Neuronal stem cell (in vitro differentiated cells): ENCODE measurements around the gene OSBPL2.

ENCODE experiments used
- DNase-seq: peaks from one replicate; pipeline ENCODE4 v3.0.0-alpha.2; 2013; ENCODE audit warnings: low spot score
- H2AFZ ChIP-seq: one replicate; pipeline ENCODE4 v1.6.1; 2013; ENCODE audit warnings: mild to moderate bottlenecking, low read length, inconsistent platforms
- H2AK5ac ChIP-seq: 2 replicates; pipeline ENCODE4 v1.6.1; 2013; ENCODE audit warnings: low read depth, mild to moderate bottlenecking, inconsistent platforms, low read length, moderate library complexity, mixed read lengths
- H2BK120ac ChIP-seq: 2 replicates; pipeline ENCODE4 v1.6.1; 2013; ENCODE audit warnings: low read depth, mild to moderate bottlenecking, inconsistent platforms, low read length, moderate library complexity, mixed read lengths
- H2BK12ac ChIP-seq: one replicate; pipeline ENCODE4 v1.6.1; 2013; ENCODE audit warnings: low read length, inconsistent platforms
- H2BK15ac ChIP-seq: 2 replicates; pipeline ENCODE4 v1.6.1; 2013; ENCODE audit warnings: mild to moderate bottlenecking, low read length, inconsistent platforms, mixed read lengths
- H2BK5ac ChIP-seq: one replicate; pipeline ENCODE4 v1.6.1; 2013; ENCODE audit warnings: inconsistent platforms, mild to moderate bottlenecking, low read length, moderate library complexity
- H3K14ac ChIP-seq: one replicate; pipeline ENCODE4 v1.6.1; 2013; ENCODE audit warnings: low read length, inconsistent platforms
- H3K18ac ChIP-seq: 2 replicates; pipeline ENCODE4 v1.6.1; 2013; ENCODE audit warnings: low read length, inconsistent platforms
- H3K23ac ChIP-seq: 2 replicates; pipeline ENCODE4 v1.6.1; 2013; ENCODE audit warnings: low read depth, mild to moderate bottlenecking, mixed read lengths, low read length, inconsistent platforms; ENCODE audit not compliant: poor library complexity
- H3K27ac ChIP-seq: replicated peaks from 3 replicates; pipeline ENCODE4 v1.5.1; 2013; ENCODE audit warnings: low read length, inconsistent platforms
- H3K27me3 ChIP-seq, 3 experiments: 2 replicates each; pipeline ENCODE4 v1.6.1; 2013; ENCODE audit warnings: low read length in 3 of 3, mild to moderate bottlenecking in 2 of 3, inconsistent platforms in 1 of 3, low read depth in 1 of 3, mixed read lengths in 1 of 3, moderate library complexity in 1 of 3; ENCODE audit not compliant: control insufficient read depth in 3 of 3, insufficient read depth in 3 of 3
- H3K36me3 ChIP-seq, 2 donors: replicated peaks in 1 of 2; 2 replicates each; pipeline ENCODE4 v1.6.1; 2013; ENCODE audit warnings: low read length in 2 of 2; ENCODE audit not compliant: control insufficient read depth in 2 of 2, insufficient read depth in 2 of 2
- H3K4ac ChIP-seq: 2 replicates; pipeline ENCODE4 v1.6.1; 2013; ENCODE audit warnings: inconsistent platforms, mild to moderate bottlenecking, low read length, moderate library complexity
- H3K4me1 ChIP-seq, 2 donors: 1 replicate in 1 of 2; 2 replicates in 1 of 2; pipeline ENCODE4 v1.6.1; 2013; ENCODE audit warnings: low read length in 2 of 2, low read depth in 1 of 2; ENCODE audit not compliant: control insufficient read depth in 2 of 2, insufficient read depth in 1 of 2
- H3K4me2 ChIP-seq: one replicate; pipeline ENCODE4 v1.6.1; 2013; ENCODE audit warnings: mild to moderate bottlenecking, low read length, inconsistent platforms; ENCODE audit not compliant: insufficient read depth, poor library complexity, severe bottlenecking
- H3K4me3 ChIP-seq, 2 donors: 2 replicates each; pipeline ENCODE4 v1.5.1; 2013; ENCODE audit warnings: low read length in 2 of 2, mild to moderate bottlenecking in 2 of 2, inconsistent platforms in 1 of 2, moderate library complexity in 1 of 2
- H3K79me1 ChIP-seq: one replicate; pipeline ENCODE4 v1.6.1; 2013; ENCODE audit warnings: low read depth, mild to moderate bottlenecking, inconsistent platforms, low read length, moderate library complexity
- H3K9ac ChIP-seq: one replicate; pipeline ENCODE4 v1.6.1; 2013; ENCODE audit warnings: mild to moderate bottlenecking, low read depth, low read length, inconsistent platforms; ENCODE audit not compliant: poor library complexity
- H3K9me3 ChIP-seq, 2 donors: replicated peaks in 1 of 2; 2 replicates each; pipeline versions ENCODE3 to v1.6.1; 2013; ENCODE audit warnings: low read length in 2 of 2, mild to moderate bottlenecking in 2 of 2, inconsistent platforms in 1 of 2, low read depth in 1 of 2, mixed read lengths in 1 of 2, moderate library complexity in 1 of 2; ENCODE audit not compliant: control insufficient read depth in 2 of 2, insufficient read depth in 1 of 2
- H4K8ac ChIP-seq: one replicate; pipeline ENCODE4 v1.6.1; 2013; ENCODE audit warnings: low read depth, mild to moderate bottlenecking, inconsistent platforms, low read length, moderate library complexity
- H4K91ac ChIP-seq: one replicate; pipeline ENCODE4 v1.6.1; 2013; ENCODE audit warnings: low read length, low read depth, mild to moderate bottlenecking, inconsistent platforms; ENCODE audit not compliant: poor library complexity
- WGBS, 2 donors: extraction: QIAGEN DNeasy Blood & Tissue Kit; methylation state at CpG; one replicate each; pipeline ENCODE4 v1.1.7; 2013; ENCODE audit warnings: missing lambda C conversion rate in 2 of 2, mixed read lengths in 1 of 2; ENCODE audit not compliant: insufficient read length in 2 of 2, insufficient replicate concordance in 1 of 2; ENCODE audit errors: extremely low coverage in 2 of 2; 5-methylcytosine and 5-hydroxymethylcytosine counted together

OSBPL2 gene

DNA sequence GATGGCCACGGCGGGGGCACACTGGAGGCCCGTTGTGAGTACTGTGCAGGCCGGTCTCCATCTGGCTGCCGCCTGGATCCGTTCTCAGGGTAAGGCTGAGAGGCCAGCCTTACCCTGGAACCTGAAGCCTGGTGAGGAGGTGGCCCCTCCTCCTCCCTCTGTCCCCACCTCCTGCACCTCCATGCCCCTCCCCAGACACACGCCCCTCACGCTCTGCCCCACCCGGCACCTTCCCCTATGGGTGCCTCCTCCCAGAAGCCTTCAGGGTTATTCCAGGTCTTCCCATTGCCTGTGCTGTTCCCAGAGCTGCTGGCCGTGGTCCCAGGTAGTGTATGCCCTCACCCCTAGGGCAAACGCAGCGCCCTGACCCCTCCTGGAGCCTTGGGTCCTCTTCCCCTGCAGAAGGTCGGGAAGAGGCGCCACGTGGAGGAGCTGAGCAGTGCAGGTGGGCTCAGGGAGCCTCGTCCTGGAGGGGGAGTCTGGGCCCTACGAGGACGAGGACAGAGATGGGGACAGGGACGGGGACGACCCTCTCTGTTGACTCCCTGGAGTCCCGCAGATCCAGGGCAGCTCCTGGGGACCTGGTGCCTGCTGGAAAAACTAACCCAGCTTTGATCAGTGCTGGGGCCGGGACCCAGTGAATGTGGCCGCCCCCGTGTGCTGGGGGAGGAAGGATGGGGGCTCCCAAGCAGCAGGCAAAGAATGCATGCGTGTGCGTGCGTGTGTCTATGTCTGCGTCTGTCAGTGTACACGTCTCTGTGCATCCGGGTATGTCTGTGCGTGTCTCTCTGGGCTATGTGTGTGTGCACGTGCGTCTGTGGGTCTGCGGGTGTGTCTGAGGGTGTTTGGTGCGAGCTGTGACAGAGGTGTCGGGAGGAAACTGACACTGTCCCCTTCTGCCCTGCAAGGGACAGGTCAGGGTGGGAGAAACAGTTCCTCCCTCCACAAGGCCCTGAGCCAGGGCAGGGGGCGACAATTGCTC is 10.1 kb upstream of the OSBPL2 start:
- WGBS, 2 donors: no CpG with 5 or more reads among the region's 37 CpGs
- H3K23ac ChIP-seq: peak overlapping the region; percentile 83
- no peak overlapping the region for H4K8ac ChIP-seq
- H3K36me3 ChIP-seq: no peaks in the 10 kb centered on the region
- H3K4me3 ChIP-seq: peak overlapping the region in 1 of 2 donors; percentile 67
- peak overlapping the region; percentile 92 for H3K14ac ChIP-seq
- no peak overlapping the region for H3K4ac ChIP-seq
- no peak overlapping the region for H2BK120ac ChIP-seq
- DNase-seq: no peak
- H3K27me3 ChIP-seq: peaks cover 0 to 47% (median 0%) of the 10 kb centered on the region in 3 experiments
- H2BK15ac ChIP-seq: peak overlapping the region; percentile 99
- peak overlapping the region; percentile 92 for H3K18ac ChIP-seq
- H4K91ac ChIP-seq: no peak overlapping the region
- H2AK5ac ChIP-seq: peak overlapping the region; percentile 94
- H2BK12ac ChIP-seq: peak overlapping the region; percentile 69
- H3K4me1 ChIP-seq: peaks cover 2 to 5% of the 10 kb centered on the region in 2 donors
- no peak overlapping the region for H3K4me2 ChIP-seq
- peaks cover 0 to 7% of the 10 kb centered on the region in 2 donors for H3K9me3 ChIP-seq
- H3K27ac ChIP-seq: no peak overlapping the region
- peak overlapping the region; percentile 40 for H3K9ac ChIP-seq
- no peak overlapping the region for H2AFZ ChIP-seq
- peak overlapping the region; percentile 89 for H2BK5ac ChIP-seq
- no peaks in the 10 kb centered on the region for H3K79me1 ChIP-seq

DNA sequence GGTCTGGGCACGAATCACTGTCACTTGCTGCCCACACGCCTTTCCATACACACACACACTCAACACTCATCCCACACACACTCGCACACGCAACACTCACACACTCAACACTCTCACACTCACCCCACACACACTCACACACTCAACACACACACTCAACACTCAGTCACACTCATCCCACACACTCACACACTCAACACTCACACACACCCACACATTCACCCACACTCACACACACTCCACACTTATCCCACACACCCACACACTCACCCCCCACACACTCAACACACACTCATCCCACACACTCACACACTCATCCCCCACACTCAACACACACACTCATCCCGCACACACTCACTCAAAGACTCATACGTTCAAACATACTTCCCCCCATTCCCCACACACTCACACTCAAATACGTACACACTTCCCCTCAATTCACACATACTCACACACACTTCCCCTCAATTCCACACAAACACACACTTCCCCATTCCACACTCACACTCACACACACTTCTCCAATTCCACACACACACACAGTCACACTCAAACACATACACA is 9.3 kb upstream of the OSBPL2 start:
- peaks cover 0 to 39% (median 0%) of the 10 kb centered on the region in 3 experiments for H3K27me3 ChIP-seq
- peak overlapping the region; percentile 2 for H2BK12ac ChIP-seq
- H3K4me1 ChIP-seq: peaks cover 2 to 5% of the 10 kb centered on the region in 2 donors

DNA sequence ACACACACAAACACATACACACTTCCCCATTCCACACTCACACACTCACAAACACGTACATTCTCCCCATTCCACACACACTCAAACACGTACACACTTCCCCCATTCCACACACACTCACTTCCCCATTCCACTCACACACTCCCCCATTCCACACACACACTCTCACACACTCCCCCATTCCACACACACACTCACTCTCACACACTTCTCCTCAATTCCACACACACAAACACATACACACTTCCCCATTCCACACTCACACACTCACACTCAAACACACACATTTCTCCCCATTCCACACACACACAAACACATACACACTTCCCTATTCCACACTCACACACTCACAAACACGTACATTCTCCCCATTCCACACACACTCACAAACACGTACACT is 8.7 kb upstream of the OSBPL2 start:
- Histone ChIP-seq H2BK5ac (no peak overlapping the region), H3K9me3 (peaks cover 0 to 7% of the 10 kb centered on the region in 2 donors), H3K36me3 (no peaks in the 10 kb centered on the region), H2BK12ac (no peak overlapping the region), H3K4me3 (peak overlapping the region in 1 of 2 donors; percentile 56), H3K27ac (no peak overlapping the region), H3K79me1 (no peaks in the 10 kb centered on the region), H4K91ac (peak overlapping the region; percentile 34), H3K27me3 (peaks cover 0 to 33% (median 0%) of the 10 kb centered on the region in 3 experiments), H2AFZ (no peak overlapping the region), H3K18ac (no peak overlapping the region), H3K9ac (peak overlapping the region; percentile 51), H2AK5ac (no peak overlapping the region), H3K4ac (no peak overlapping the region), H3K4me1 (peaks cover 5 to 8% of the 10 kb centered on the region in 2 donors), H3K14ac (no peak overlapping the region), H3K4me2 (no peak overlapping the region), H2BK120ac (no peak overlapping the region), H3K23ac (no peak overlapping the region), H2BK15ac (no peak overlapping the region), H4K8ac (no peak overlapping the region)
- WGBS, 2 donors: 100% methylated on average over 4 of the region's 4 CpGs
- DNase-seq: no peak

More for the DNA sequence above, 9.3 kb upstream of the OSBPL2 start:
- no peak for DNase-seq
- Histone ChIP-seq H3K4me3 (peak overlapping the region in 1 of 2 donors; percentile 67), H2BK15ac (no peak overlapping the region), H4K8ac (no peak overlapping the region), H2AK5ac (no peak overlapping the region), H3K79me1 (no peaks in the 10 kb centered on the region), H3K14ac (no peak overlapping the region), H4K91ac (no peak overlapping the region), H3K9me3 (peaks cover 0 to 7% of the 10 kb centered on the region in 2 donors), H3K4ac (no peak overlapping the region), H3K9ac (no peak overlapping the region), H3K36me3 (no peaks in the 10 kb centered on the region), H3K23ac (no peak overlapping the region), H2AFZ (no peak overlapping the region), H2BK120ac (no peak overlapping the region), H3K27ac (no peak overlapping the region), H3K4me2 (no peak overlapping the region), H2BK5ac (no peak overlapping the region), H3K18ac (no peak overlapping the region)
- 100% methylated on average over 5 of the region's 7 CpGs for WGBS, 2 donors

DNA sequence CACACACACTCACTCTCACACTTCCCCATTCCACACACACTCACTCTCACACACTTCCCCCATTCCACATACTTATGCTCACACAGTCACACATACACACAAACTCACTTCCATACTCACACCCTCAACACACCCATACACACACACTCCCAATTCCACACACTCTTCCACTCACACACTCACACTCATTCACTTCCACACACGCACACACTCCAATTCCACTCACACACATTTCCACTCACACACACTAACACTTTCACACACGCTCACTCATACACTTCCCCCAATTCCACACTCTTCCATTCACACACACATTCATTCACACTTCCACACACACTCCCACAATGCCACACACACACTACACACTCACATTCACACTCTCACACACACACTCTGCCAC is 8.0 kb upstream of the OSBPL2 start:
- peak overlapping the region; percentile 8 for H3K4ac ChIP-seq
- H3K4me1 ChIP-seq: peaks cover 10 to 14% of the 10 kb centered on the region in 2 donors
- no peak overlapping the region for H2AK5ac ChIP-seq
- peaks cover 0 to 7% of the 10 kb centered on the region in 2 donors for H3K9me3 ChIP-seq
- no peak overlapping the region for H2BK5ac ChIP-seq
- no peak overlapping the region for H4K91ac ChIP-seq
- no peaks in the 10 kb centered on the region for H3K36me3 ChIP-seq
- H2AFZ ChIP-seq: no peak overlapping the region
- WGBS, 2 donors: 100% methylated on average over 2 of the region's 2 CpGs
- no peak overlapping the region for H3K18ac ChIP-seq
- H3K79me1 ChIP-seq: no peaks in the 10 kb centered on the region
- DNase-seq: no peak
- peaks cover 0 to 27% (median 0%) of the 10 kb centered on the region in 3 experiments for H3K27me3 ChIP-seq
- peak overlapping the region in 1 of 2 donors; percentile 49 for H3K4me3 ChIP-seq
- H4K8ac ChIP-seq: no peak overlapping the region
- no peak overlapping the region for H3K4me2 ChIP-seq
- no peak overlapping the region for H2BK12ac ChIP-seq
- H3K14ac ChIP-seq: no peak overlapping the region
- peak overlapping the region; percentile 16 for H3K23ac ChIP-seq
- no peak overlapping the region for H3K27ac ChIP-seq
- H2BK120ac ChIP-seq: no peak overlapping the region
- no peak overlapping the region for H2BK15ac ChIP-seq
- peak overlapping the region; percentile 77 for H3K9ac ChIP-seq
